DOHH2 (cell line): Measurements from ENCODE around the gene PSME1.

ENCODE experiments used
- H3F3A ChIP-seq: fragments of 200-600 bp; sonication (generic), shearing (Covaris generic); 2 replicates; pipeline ENCODE4 v1.6.0; 2016; ENCODE audit warnings: antibody characterized with exemption, mild to moderate bottlenecking; ENCODE audit not compliant: control insufficient read depth, insufficient read depth
- H3K27ac ChIP-seq: fragments of 200-600 bp; sonication (generic); 2 replicates; pipeline ENCODE4 v1.5.1; 2014; ENCODE audit warnings: low read depth, mild to moderate bottlenecking, low read length, moderate library complexity
- H3K27me3 ChIP-seq: fragments of 200-600 bp; sonication (generic); 2 replicates; pipeline ENCODE4 v1.6.1; 2014; ENCODE audit warnings: mild to moderate bottlenecking, low read length, mixed read lengths; ENCODE audit not compliant: control insufficient read depth
- H3K36me3 ChIP-seq: fragments of 200-600 bp; sonication (generic); 2 replicates; pipeline ENCODE4 v1.6.1; 2014; ENCODE audit warnings: mild to moderate bottlenecking, low read length, moderate library complexity, mixed read lengths; ENCODE audit not compliant: control insufficient read depth
- H3K4me1 ChIP-seq: fragments of 200-600 bp; sonication (generic); 2 replicates; pipeline ENCODE4 v1.6.1; 2014; ENCODE audit warnings: mild to moderate bottlenecking, low read length, mixed read lengths; ENCODE audit not compliant: control insufficient read depth
- H3K4me2 ChIP-seq: fragments of 200-600 bp; sonication (generic); 2 replicates; pipeline ENCODE4 v1.6.0; 2014; ENCODE audit warnings: mild to moderate bottlenecking, low read length, moderate library complexity
- H3K4me3 ChIP-seq: fragments of 200-600 bp; sonication (generic); 2 replicates; pipeline ENCODE4 v1.5.1; 2014; ENCODE audit warnings: mild to moderate bottlenecking, low read length, mixed read lengths
- H3K79me2 ChIP-seq: fragments of 200-600 bp; sonication (generic); 2 replicates; pipeline ENCODE4 v1.6.1; 2014; ENCODE audit warnings: mild to moderate bottlenecking, low read length, mixed read lengths; ENCODE audit not compliant: control insufficient read depth
- H3K9me2 ChIP-seq: fragments of 200-600 bp; sonication (generic); replicated peaks from 2 replicates; pipeline ENCODE4 v1.6.1; 2014; ENCODE audit warnings: mild to moderate bottlenecking, low read length, mixed read lengths; ENCODE audit not compliant: control insufficient read depth
- H3K9me3 ChIP-seq: fragments of 200-600 bp; sonication (generic); 2 replicates; pipeline ENCODE4 v1.6.1; 2014; ENCODE audit warnings: antibody characterized with exemption, low read length, mixed read lengths; ENCODE audit not compliant: control insufficient read depth, insufficient read depth
- H4K20me1 ChIP-seq: fragments of 200-600 bp; sonication (generic); 2 replicates; pipeline ENCODE4 v1.6.0; 2014; ENCODE audit warnings: low read depth, mild to moderate bottlenecking, antibody characterized with exemption, low read length, moderate library complexity; ENCODE audit not compliant: control insufficient read depth, insufficient read depth
- CTCF ChIP-seq: fragments of 200-600 bp; sonication (generic); IDR thresholded peaks from one replicate; pipeline ENCODE4 v1.5.1; 2014; ENCODE audit warnings: antibody characterized with exemption, mild to moderate bottlenecking, low read depth, low read length; ENCODE audit not compliant: poor library complexity, severe bottlenecking
- EZH2phosphoT487 ChIP-seq: fragments of 200-600 bp; sonication (generic); IDR thresholded peaks from 2 replicates; pipeline ENCODE4 v1.6.1; 2017; ENCODE audit warnings: borderline replicate concordance, mild to moderate bottlenecking, antibody characterized with exemption, low read length, moderate library complexity, mixed read lengths

Gene PSME1

GRCh38 chr14:24089890-24090289, 46.1 kb upstream of the PSME1 start:
- H3K4me2 ChIP-seq: no peak overlapping the region
- H3K4me3 ChIP-seq: no peak overlapping the region
- no peaks in the 10 kb centered on the region for H3K27me3 ChIP-seq
- no peaks in the 10 kb centered on the region for H3K9me3 ChIP-seq
- peaks cover 7% of the 10 kb centered on the region for H3K79me2 ChIP-seq
- peaks cover 11% of the 10 kb centered on the region for H3K36me3 ChIP-seq
- H3K9me2 ChIP-seq: no peaks in the 10 kb centered on the region
- no peaks in the 10 kb centered on the region for H4K20me1 ChIP-seq
- TF ChIP-seq EZH2phosphoT487 (no peak), CTCF (no peak)
- peaks cover 9% of the 10 kb centered on the region for H3F3A ChIP-seq
- H3K4me1 ChIP-seq: peaks cover 22% of the 10 kb centered on the region
- no peak overlapping the region for H3K27ac ChIP-seq

- no peak for TF ChIP-seq EZH2phosphoT487
- TF ChIP-seq CTCF: no peak
- Histone ChIP-seq H3K4me1 (peaks cover 33% of the 10 kb centered on the region), H3K9me3 (no peaks in the 10 kb centered on the region)
Measured at GRCh38 chr14:24092110-24092504, 43.9 kb upstream of the PSME1 start.

GRCh38 chr14:24092505-24093206, 43.3 kb upstream of the PSME1 start:
- Histone ChIP-seq H3K4me3 (no peak overlapping the region), H4K20me1 (no peaks in the 10 kb centered on the region), H3K36me3 (peaks cover 19% of the 10 kb centered on the region), H3K9me3 (no peaks in the 10 kb centered on the region), H3K27ac (no peak overlapping the region), H3K27me3 (no peaks in the 10 kb centered on the region), H3K79me2 (peaks cover 17% of the 10 kb centered on the region), H3K4me2 (no peak overlapping the region), H3F3A (peaks cover 14% of the 10 kb centered on the region), H3K9me2 (no peaks in the 10 kb centered on the region), H3K4me1 (peaks cover 33% of the 10 kb centered on the region)
- TF ChIP-seq CTCF (no peak), EZH2phosphoT487 (no peak)

More at GRCh38 chr14:24092110-24092504, 43.9 kb upstream of the PSME1 start:
- no peak overlapping the region for H3K4me3 ChIP-seq
- H3K27me3 ChIP-seq: no peaks in the 10 kb centered on the region
- no peak overlapping the region for H3K4me2 ChIP-seq
- H3K36me3 ChIP-seq: peaks cover 19% of the 10 kb centered on the region
- peaks cover 14% of the 10 kb centered on the region for H3F3A ChIP-seq
- H3K9me2 ChIP-seq: no peaks in the 10 kb centered on the region
- H4K20me1 ChIP-seq: no peaks in the 10 kb centered on the region
- H3K79me2 ChIP-seq: peaks cover 17% of the 10 kb centered on the region
- no peak overlapping the region for H3K27ac ChIP-seq
